ENCODE results near the gene CCDC63. TPM values are rescaled to one million over a fixed set of nuclear protein-coding genes. Genes with fewer than 3 reads are reported as not detected.

The CCDC63 gene
- total RNA-seq, 2 experiments from 2014 or later, result not detected

Other genes with a start within 250 kb of the CCDC63 start
- 4.0 and 8.7 TPM in 2 replicates for gene TCTN1, start 232.9 kb upstream of the CCDC63 start, total RNA-seq (2014; rRNA removed; shearing (Covaris generic))
- 19.9 and 21.0 TPM in 2 replicates for gene TCTN1, start 232.9 kb upstream of the CCDC63 start, total RNA-seq (2022)
- gene HVCN1, start 157.9 kb upstream of the CCDC63 start, total RNA-seq (2014; rRNA removed; shearing (Covaris generic)), result 6.4 and 9.3 TPM in 2 replicates
- 4.5 and 4.9 TPM in 2 replicates for gene HVCN1, start 157.9 kb upstream of the CCDC63 start, total RNA-seq (2022)
- gene PPP1CC, start 104.1 kb upstream of the CCDC63 start, total RNA-seq (2014; rRNA removed; shearing (Covaris generic)), result 140 and 146 TPM in 2 replicates
- gene PPP1CC, start 104.1 kb upstream of the CCDC63 start, total RNA-seq (2022), result 264 and 275 TPM in 2 replicates
- gene MYL2, start 73.6 kb downstream of the CCDC63 start, total RNA-seq (2014; rRNA removed; shearing (Covaris generic)), result not detected in 2 replicates
- 6.4 and 7.4 TPM in 2 replicates for gene MYL2, start 73.6 kb downstream of the CCDC63 start, total RNA-seq (2022)
- 4.1 and 4.4 TPM in 2 replicates for gene CUX2, start 187.2 kb downstream of the CCDC63 start, total RNA-seq (2014; rRNA removed; shearing (Covaris generic))
- gene CUX2, start 187.2 kb downstream of the CCDC63 start, total RNA-seq (2022), result 29.0 and 35.0 TPM in 2 replicates

All from OCI-LY7 (cell line).